GM12878 (cell line): ENCODE results near the gene PLXDC1.

ENCODE experiments used
- CHD4 ChIP-seq: fragments of 200-600 bp; sonication (generic); IDR thresholded peaks from 2 replicates; pipeline ENCODE4 v1.6.1; 2016; ENCODE audit warnings: mild to moderate bottlenecking
- EP300 ChIP-seq, 2 experiments: fragments of 150-350 bp in 1 of 2; IDR thresholded peaks; 2 replicates each; pipeline ENCODE4 v1.6.1; 2011 to 2012; ENCODE audit warnings: low read depth in 2 of 2, low read length in 2 of 2, borderline replicate concordance in 1 of 2, improper control_type of control experiment in 1 of 2, inconsistent platforms in 1 of 2; ENCODE audit not compliant: control insufficient read depth in 1 of 2
- POLR2A ChIP-seq: IDR thresholded peaks from 2 replicates; pipeline ENCODE4 v1.6.1; 2011; ENCODE audit warnings: low read depth, mild to moderate bottlenecking, low read length
- SKIL ChIP-seq: fragments of 450-650 bp; IDR thresholded peaks from 2 replicates; pipeline ENCODE4 v1.6.1; 2017; ENCODE audit warnings: mild to moderate bottlenecking, low read depth, inconsistent platforms; ENCODE audit not compliant: poor library complexity, severe bottlenecking
- TF ChIP-seq, protein P1 (sequence below), 3 experiments: IDR thresholded peaks in 2 of 3; conservative IDR thresholded peaks in 1 of 3; 2 replicates each; pipeline ENCODE4 v1.5.1; 2011; ENCODE audit warnings: low read depth in 3 of 3, low read length in 3 of 3, mild to moderate bottlenecking in 3 of 3, control low read depth in 2 of 3, moderate library complexity in 2 of 3, inconsistent platforms in 1 of 3, mixed read lengths in 1 of 3; ENCODE audit not compliant: control insufficient read depth in 2 of 3, insufficient read depth in 1 of 3; ENCODE audit errors: extremely low read depth in 1 of 3

DNA sequence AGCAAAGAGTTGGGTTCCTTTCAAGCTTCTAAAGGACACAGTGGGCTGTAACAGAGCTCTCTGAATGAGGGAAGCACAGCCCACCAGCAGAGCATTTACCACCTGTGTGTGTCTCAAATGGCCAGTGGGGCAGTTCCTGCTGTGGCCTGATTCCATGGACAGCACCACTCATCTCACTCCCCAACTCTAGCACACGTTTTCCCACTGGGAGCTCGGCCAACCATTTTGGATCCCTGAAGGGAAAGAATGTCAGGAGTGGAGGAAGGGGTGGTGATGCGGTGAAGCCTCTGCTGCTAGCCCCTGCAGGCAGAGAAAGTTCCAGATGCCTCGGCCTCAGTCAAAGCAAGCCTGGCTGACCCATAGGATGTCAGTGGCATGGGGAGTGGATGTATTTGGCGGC is 86.6 kb downstream of the PLXDC1 start:
- TF ChIP-seq POLR2A (no peak), CHD4 (no peak), SKIL (no peak), EP300 (IDR thresholded peaks at IDR 0.05; ENCODE audit: borderline replicate concordance in 1 of 2, control insufficient read depth in 1 of 2, low read depth in 2 of 2, low read length in 2 of 2) (no peak)
- TF ChIP-seq, protein P1, sequence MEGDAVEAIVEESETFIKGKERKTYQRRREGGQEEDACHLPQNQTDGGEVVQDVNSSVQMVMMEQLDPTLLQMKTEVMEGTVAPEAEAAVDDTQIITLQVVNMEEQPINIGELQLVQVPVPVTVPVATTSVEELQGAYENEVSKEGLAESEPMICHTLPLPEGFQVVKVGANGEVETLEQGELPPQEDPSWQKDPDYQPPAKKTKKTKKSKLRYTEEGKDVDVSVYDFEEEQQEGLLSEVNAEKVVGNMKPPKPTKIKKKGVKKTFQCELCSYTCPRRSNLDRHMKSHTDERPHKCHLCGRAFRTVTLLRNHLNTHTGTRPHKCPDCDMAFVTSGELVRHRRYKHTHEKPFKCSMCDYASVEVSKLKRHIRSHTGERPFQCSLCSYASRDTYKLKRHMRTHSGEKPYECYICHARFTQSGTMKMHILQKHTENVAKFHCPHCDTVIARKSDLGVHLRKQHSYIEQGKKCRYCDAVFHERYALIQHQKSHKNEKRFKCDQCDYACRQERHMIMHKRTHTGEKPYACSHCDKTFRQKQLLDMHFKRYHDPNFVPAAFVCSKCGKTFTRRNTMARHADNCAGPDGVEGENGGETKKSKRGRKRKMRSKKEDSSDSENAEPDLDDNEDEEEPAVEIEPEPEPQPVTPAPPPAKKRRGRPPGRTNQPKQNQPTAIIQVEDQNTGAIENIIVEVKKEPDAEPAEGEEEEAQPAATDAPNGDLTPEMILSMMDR (IDR thresholded peaks at IDR 0.05 in 2 of 3, conservative IDR thresholded peaks at IDR 0.05 in 1 of 3; ENCODE audit: control insufficient read depth in 2 of 3, extremely low read depth in 1 of 3, insufficient read depth in 1 of 3, low read depth in 3 of 3, low read length in 3 of 3) = no peak
